Suprapubic skin (tissue), 4 donors: ENCODE data around the gene HM13.

Experiments used
- EP300 ChIP-seq: sonication (generic); formaldehyde crosslinking; IDR thresholded peaks from one replicate; pipeline ENCODE4 v1.6.1; 2017; ENCODE audit warnings: antibody characterized with exemption
- POLR2A ChIP-seq, 2 donors: fragments of 450-650 bp; IDR thresholded peaks; one replicate each; pipeline ENCODE4 v1.6.1; 2017; ENCODE audit warnings: antibody characterized with exemption in 2 of 2, mild to moderate bottlenecking in 2 of 2, moderate library complexity in 2 of 2
- POLR2AphosphoS5 ChIP-seq, 3 donors: sonication (generic); formaldehyde crosslinking; IDR thresholded peaks; one replicate each; pipeline ENCODE4 v1.6.1; 2017; ENCODE audit warnings: antibody characterized with exemption in 3 of 3
- TF ChIP-seq, protein P1 (sequence below), 2 donors: fragments of 200-600 bp in 1 of 2; fragments of 450-650 bp in 1 of 2; sonication (generic) in 1 of 2; IDR thresholded peaks; one replicate each; pipeline ENCODE4 v1.5.1; 2016 to 2019; ENCODE audit warnings: antibody characterized with exemption in 2 of 2, mild to moderate bottlenecking in 1 of 2, moderate library complexity in 1 of 2

DNA sequence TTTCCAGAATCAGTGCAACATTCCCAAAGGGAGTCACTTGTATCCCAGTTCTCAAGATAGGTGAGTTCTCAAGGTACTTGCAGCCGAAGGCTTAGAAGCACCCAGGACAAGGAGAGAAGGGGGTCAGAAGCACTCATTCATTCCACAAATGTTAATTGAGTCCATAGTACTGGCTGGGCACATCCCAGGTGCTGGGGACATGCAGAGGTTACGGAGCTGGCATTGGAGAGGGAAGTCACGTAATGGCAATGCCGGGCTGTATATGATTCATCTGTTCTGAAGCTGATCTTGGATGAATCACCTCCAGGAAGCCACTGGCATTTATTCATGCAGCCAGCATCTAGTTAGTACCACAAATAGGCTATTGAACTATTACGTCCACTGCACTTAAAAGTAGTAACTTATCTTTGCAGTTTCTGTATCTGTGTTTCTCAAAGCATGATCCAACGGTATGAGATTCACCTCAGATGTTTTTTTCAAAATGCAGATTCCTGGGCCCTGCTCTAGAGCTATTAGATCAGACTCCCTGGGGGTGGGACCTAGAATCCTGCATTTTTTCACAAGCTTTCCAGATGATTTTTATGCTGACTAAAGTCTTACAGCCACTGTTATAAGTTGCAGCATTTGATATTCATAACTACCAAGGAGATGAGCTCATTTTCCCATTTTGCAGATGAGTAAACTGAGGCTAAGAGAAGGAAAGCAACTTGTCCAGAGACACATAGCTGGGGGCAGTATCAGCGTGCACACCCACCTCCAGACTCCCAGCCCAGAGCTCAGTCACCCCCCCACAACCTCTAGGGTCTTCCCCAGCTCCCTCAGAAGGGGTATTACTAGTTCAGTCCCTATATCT is 46.7 kb downstream of the HM13 start:
- TF ChIP-seq, protein P1, sequence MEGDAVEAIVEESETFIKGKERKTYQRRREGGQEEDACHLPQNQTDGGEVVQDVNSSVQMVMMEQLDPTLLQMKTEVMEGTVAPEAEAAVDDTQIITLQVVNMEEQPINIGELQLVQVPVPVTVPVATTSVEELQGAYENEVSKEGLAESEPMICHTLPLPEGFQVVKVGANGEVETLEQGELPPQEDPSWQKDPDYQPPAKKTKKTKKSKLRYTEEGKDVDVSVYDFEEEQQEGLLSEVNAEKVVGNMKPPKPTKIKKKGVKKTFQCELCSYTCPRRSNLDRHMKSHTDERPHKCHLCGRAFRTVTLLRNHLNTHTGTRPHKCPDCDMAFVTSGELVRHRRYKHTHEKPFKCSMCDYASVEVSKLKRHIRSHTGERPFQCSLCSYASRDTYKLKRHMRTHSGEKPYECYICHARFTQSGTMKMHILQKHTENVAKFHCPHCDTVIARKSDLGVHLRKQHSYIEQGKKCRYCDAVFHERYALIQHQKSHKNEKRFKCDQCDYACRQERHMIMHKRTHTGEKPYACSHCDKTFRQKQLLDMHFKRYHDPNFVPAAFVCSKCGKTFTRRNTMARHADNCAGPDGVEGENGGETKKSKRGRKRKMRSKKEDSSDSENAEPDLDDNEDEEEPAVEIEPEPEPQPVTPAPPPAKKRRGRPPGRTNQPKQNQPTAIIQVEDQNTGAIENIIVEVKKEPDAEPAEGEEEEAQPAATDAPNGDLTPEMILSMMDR (IDR thresholded peaks at IDR 0.05): no peak
- TF ChIP-seq POLR2A (IDR thresholded peaks at IDR 0.05) (no peak), POLR2AphosphoS5 (IDR thresholded peaks at IDR 0.05) (no peak), EP300 (no peak)
